Loucy (cell line): Measurements from ENCODE around the gene PGBD2.
A peak's percentile ranks its signal among the peaks of the same experiment; 100 is the strongest.

Source experiments
- H2AFZ ChIP-seq: fragments of 200-600 bp; sonication (generic); 2 replicates; pipeline ENCODE4 v1.6.0; 2016; ENCODE audit warnings: antibody characterized with exemption, mild to moderate bottlenecking, low read length, moderate library complexity
- H3F3A ChIP-seq: fragments of 200-600 bp; 2 replicates; pipeline ENCODE4 v1.6.0; 2016; ENCODE audit warnings: antibody characterized with exemption, low read depth, mild to moderate bottlenecking
- H3K27me3 ChIP-seq: fragments of 200-600 bp; sonication (generic); 2 replicates; pipeline ENCODE4 v1.6.1; 2014; ENCODE audit warnings: low read length, mild to moderate bottlenecking; ENCODE audit not compliant: insufficient read depth, poor library complexity, severe bottlenecking
- H3K36me3 ChIP-seq: fragments of 200-600 bp; sonication (generic); 2 replicates; pipeline ENCODE4 v1.6.1; 2016; ENCODE audit warnings: low read length; ENCODE audit not compliant: insufficient read depth
- H3K4me1 ChIP-seq: fragments of 200-600 bp; sonication (generic); 2 replicates; pipeline ENCODE4 v1.5.1; 2014; ENCODE audit warnings: low read length, mild to moderate bottlenecking; ENCODE audit not compliant: insufficient read depth, poor library complexity, severe bottlenecking
- H3K4me2 ChIP-seq: fragments of 200-600 bp; sonication (generic); 2 replicates; pipeline ENCODE4 v1.6.0; 2014; ENCODE audit warnings: antibody characterized with exemption, low read length, low read depth, mild to moderate bottlenecking; ENCODE audit not compliant: poor library complexity, severe bottlenecking
- H3K4me3 ChIP-seq: fragments of 200-600 bp; sonication (generic); 2 replicates; pipeline ENCODE4 v1.5.1; 2014; ENCODE audit warnings: low read length, mild to moderate bottlenecking, mixed read lengths; ENCODE audit not compliant: poor library complexity, severe bottlenecking
- H3K79me2 ChIP-seq: fragments of 200-600 bp; sonication (generic); 2 replicates; pipeline ENCODE4 v1.6.1; 2014; ENCODE audit warnings: low read length; ENCODE audit not compliant: insufficient read depth
- H3K9ac ChIP-seq: fragments of 200-600 bp; sonication (generic); 2 replicates; pipeline ENCODE4 v1.6.0; 2014; ENCODE audit warnings: mild to moderate bottlenecking, low read depth, low read length, moderate library complexity; ENCODE audit not compliant: poor library complexity, severe bottlenecking
- H3K9me2 ChIP-seq: fragments of 200-600 bp; sonication (generic); replicated peaks from 2 replicates; pipeline ENCODE4 v1.6.1; 2016; ENCODE audit warnings: low read depth, low read length, mixed read lengths
- H3K9me3 ChIP-seq: fragments of 200-600 bp; sonication (generic); 2 replicates; pipeline ENCODE4 v1.6.1; 2014; ENCODE audit warnings: mild to moderate bottlenecking, antibody characterized with exemption, low read length, low read depth; ENCODE audit not compliant: insufficient read depth
- H4K20me1 ChIP-seq: fragments of 200-600 bp; sonication (generic); 2 replicates; pipeline ENCODE4 v1.6.0; 2014; ENCODE audit warnings: antibody characterized with exemption, low read length, mild to moderate bottlenecking; ENCODE audit not compliant: insufficient read depth, poor library complexity, severe bottlenecking
- EZH2phosphoT487 ChIP-seq: fragments of 200-600 bp; IDR thresholded peaks from 2 replicates; pipeline ENCODE4 v1.6.1; 2018; ENCODE audit warnings: antibody characterized with exemption, mild to moderate bottlenecking, moderate library complexity, borderline replicate concordance
- TF ChIP-seq, protein P1 (sequence below): fragments of 200-600 bp; sonication (generic); conservative IDR thresholded peaks from 2 replicates; pipeline ENCODE4 v1.5.1; 2014; ENCODE audit warnings: mild to moderate bottlenecking, antibody characterized with exemption, low read length

Gene PGBD2

DNA sequence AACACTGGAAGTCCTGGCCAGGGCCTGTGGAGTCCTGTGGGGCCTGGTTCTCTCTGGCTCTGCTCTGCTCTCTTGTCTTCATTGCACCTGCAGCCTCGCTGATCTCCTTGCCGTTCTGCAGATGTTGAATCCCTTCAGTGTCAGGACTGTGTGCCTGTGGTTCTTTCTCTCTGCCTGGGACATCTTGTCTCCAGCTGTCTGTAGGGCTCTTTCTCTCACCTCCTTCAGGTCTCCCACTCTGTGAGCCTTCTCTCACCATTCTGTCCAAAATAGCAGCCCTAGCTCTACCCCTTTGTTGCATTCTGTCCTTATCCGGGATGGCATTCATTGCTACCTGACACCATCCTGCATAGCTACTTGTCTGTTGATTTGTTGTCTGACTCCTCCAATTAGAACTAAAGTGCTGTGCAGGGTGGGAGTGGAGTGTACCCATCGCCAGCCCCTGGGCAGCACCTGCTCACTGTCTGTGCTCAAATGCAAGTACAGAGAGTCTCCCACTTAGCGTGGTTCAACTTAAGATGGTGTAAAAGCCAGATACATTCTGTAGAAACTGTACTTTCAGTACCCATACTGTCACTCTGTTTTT is 8.9 kb downstream of the PGBD2 start:
- Histone ChIP-seq H3K36me3 (peaks cover 15% of the 10 kb centered on the region; the same call in 1 of the 2 replicates), H2AFZ (peak overlapping the region; percentile 6; the same call in 1 of the 2 replicates), H3K4me1 (peaks cover 42% of the 10 kb centered on the region), H3F3A (0 out of 2 replicates have a peak, but pooled peaks cover 3% of the 10 kb centered on the region), H3K9me3 (no peaks in the 10 kb centered on the region), H3K4me3 (no peak overlapping the region), H3K4me2 (peak overlapping the region; percentile 50), H3K79me2 (peaks cover under 1% of the 10 kb centered on the region; the same call in 1 of the 2 replicates), H3K27me3 (no peaks in the 10 kb centered on the region), H4K20me1 (no peaks in the 10 kb centered on the region), H3K9me2 (no peaks in the 10 kb centered on the region), H3K9ac (peak overlapping the region; percentile 31)
- TF ChIP-seq, protein P1, sequence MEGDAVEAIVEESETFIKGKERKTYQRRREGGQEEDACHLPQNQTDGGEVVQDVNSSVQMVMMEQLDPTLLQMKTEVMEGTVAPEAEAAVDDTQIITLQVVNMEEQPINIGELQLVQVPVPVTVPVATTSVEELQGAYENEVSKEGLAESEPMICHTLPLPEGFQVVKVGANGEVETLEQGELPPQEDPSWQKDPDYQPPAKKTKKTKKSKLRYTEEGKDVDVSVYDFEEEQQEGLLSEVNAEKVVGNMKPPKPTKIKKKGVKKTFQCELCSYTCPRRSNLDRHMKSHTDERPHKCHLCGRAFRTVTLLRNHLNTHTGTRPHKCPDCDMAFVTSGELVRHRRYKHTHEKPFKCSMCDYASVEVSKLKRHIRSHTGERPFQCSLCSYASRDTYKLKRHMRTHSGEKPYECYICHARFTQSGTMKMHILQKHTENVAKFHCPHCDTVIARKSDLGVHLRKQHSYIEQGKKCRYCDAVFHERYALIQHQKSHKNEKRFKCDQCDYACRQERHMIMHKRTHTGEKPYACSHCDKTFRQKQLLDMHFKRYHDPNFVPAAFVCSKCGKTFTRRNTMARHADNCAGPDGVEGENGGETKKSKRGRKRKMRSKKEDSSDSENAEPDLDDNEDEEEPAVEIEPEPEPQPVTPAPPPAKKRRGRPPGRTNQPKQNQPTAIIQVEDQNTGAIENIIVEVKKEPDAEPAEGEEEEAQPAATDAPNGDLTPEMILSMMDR: no peak
- no peak for TF ChIP-seq EZH2phosphoT487

DNA sequence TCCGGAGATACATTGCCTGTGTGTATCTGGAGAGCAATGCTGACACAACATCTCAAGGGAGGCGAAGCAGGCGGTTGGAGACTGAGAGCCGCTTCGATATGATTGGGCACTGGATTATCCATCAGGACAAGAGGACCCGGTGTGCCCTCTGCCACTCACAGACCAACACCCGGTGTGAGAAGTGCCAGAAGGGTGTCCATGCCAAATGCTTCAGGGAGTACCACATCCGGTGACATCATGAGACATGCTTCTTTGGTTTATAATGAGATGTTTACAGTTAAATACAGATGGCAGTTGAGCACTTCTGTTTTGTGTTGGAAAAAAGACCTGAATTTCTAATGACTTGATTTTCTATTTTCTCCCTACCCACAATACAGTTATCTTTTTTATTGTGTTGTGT is 12.1 kb downstream of the PGBD2 start:
- H3K4me2 ChIP-seq: no peak overlapping the region
- peaks cover 15% of the 10 kb centered on the region; the same call in 1 of the 2 replicates for H3K36me3 ChIP-seq
- peaks cover 42% of the 10 kb centered on the region for H3K4me1 ChIP-seq
- H4K20me1 ChIP-seq: no peaks in the 10 kb centered on the region
- H3K27me3 ChIP-seq: no peaks in the 10 kb centered on the region
- H3K4me3 ChIP-seq: no peak overlapping the region
- no peak overlapping the region for H3K9ac ChIP-seq
- TF ChIP-seq, protein P1: no peak
- H3K9me3 ChIP-seq: no peaks in the 10 kb centered on the region
- no peaks in the 10 kb centered on the region for H3K9me2 ChIP-seq
- H3F3A ChIP-seq: 0 out of 2 replicates have a peak, but pooled peaks cover 3% of the 10 kb centered on the region
- no peaks in the 10 kb centered on the region for H3K79me2 ChIP-seq
- no peak overlapping the region for H2AFZ ChIP-seq

DNA sequence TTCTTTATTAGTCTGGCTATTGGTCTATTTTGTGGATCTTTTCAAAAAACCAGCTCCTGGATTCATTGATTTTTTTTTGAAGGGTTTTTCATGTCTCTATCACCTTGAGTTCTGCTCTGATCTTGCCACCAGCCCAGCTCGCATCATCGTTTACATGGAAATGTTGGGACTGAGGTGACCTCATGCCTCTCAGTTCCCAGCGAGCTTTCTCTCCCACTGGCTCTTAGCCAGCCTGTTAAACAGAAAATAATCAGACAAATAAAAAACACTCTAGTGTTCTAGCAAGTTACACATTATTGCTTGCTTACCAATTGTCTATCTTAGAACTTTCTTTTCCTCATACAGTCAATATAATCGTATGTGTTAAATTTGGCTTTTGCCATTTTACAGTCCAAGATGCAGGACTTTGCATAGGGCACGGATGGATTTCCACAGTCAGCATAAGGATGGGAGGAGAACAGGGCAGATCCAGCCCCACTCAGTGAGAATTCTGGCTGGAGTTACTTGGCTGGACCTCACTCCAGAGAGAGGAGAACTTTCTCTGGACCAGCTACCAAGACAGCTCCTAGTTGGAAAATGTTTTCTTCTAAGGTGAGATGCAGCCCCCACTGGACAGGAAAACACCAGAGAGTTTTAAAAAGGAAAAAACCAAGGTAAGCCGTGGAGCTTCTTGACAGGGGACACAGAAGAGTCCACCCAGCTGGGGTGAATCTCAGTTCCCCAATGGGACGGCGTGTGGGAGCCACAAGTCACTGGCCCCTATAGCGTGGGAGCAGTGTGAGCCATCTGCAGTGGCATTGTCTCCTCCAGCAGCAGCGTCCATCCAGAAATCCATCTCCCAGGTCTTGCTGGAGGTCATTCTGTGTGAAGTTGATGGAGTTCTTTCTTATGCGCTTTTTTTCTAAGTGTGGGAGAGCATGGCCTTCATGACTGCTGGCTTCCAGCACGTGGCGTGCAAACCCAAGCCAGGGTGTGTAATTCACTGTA is 17.6 kb downstream of the PGBD2 start:
- Histone ChIP-seq H4K20me1 (no peaks in the 10 kb centered on the region), H3K27me3 (no peaks in the 10 kb centered on the region), H3K9me2 (no peaks in the 10 kb centered on the region), H3K9ac (peak overlapping the region; percentile 68), H3F3A (0 out of 2 replicates have a peak, but pooled peaks cover 3% of the 10 kb centered on the region), H3K36me3 (no peaks in the 10 kb centered on the region), H2AFZ (no peak overlapping the region), H3K4me3 (peak overlapping the region; percentile 68), H3K4me2 (peak overlapping the region; percentile 92), H3K4me1 (peaks cover 57% of the 10 kb centered on the region), H3K9me3 (no peaks in the 10 kb centered on the region), H3K79me2 (no peaks in the 10 kb centered on the region)
- TF ChIP-seq EZH2phosphoT487: no peak
- TF ChIP-seq, protein P1: no peak
